ENCODE results near the gene CADM1.

Gene CADM1

DNA sequence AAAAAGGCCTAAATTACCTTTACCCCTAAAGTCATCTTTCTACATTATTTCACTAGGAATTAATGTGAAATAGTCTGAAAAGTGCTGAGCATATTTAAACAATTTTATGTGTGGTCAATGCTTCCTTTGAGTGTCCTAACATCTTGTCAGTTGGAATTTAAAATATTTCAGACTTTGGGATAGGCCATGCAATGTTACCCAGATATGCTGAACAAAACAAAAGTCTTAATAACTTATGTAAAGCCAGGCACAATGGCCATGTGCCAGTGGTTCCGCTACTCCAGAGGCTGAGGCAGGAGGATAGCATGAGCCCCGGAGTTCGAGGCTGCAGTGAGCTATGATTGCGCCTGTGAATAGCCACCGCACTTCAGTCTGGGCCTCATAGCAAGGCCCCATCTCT lies 137.4 kb downstream of the CADM1 start:
- Histone ChIP-seq H3K4me2 (no peak overlapping the region), H3K36me3 (ENCODE audit: insufficient read depth) (no peaks in the 10 kb centered on the region), H3K27me3 (ENCODE audit: insufficient read depth, low read depth) (no peaks in the 10 kb centered on the region), H3K4me1 (ENCODE audit: low read depth, poor library complexity, severe bottlenecking) (no peaks in the 10 kb centered on the region), H3K9ac (no peak overlapping the region), H3K79me2 (ENCODE audit: insufficient read depth, low read depth) (no peaks in the 10 kb centered on the region), H3K27ac (no peak overlapping the region), H2AFZ (ENCODE audit: low read depth) (no peak overlapping the region), H4K20me1 (ENCODE audit: insufficient read depth) (no peaks in the 10 kb centered on the region), H3K4me3 (IDR thresholded peaks at IDR 0.05; ENCODE audit: insufficient read depth, low read depth, low read length) (no peak overlapping the region)
- TF ChIP-seq, protein P1, sequence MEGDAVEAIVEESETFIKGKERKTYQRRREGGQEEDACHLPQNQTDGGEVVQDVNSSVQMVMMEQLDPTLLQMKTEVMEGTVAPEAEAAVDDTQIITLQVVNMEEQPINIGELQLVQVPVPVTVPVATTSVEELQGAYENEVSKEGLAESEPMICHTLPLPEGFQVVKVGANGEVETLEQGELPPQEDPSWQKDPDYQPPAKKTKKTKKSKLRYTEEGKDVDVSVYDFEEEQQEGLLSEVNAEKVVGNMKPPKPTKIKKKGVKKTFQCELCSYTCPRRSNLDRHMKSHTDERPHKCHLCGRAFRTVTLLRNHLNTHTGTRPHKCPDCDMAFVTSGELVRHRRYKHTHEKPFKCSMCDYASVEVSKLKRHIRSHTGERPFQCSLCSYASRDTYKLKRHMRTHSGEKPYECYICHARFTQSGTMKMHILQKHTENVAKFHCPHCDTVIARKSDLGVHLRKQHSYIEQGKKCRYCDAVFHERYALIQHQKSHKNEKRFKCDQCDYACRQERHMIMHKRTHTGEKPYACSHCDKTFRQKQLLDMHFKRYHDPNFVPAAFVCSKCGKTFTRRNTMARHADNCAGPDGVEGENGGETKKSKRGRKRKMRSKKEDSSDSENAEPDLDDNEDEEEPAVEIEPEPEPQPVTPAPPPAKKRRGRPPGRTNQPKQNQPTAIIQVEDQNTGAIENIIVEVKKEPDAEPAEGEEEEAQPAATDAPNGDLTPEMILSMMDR (conservative IDR thresholded peaks at IDR 0.05; ENCODE audit: low read depth, low read length) = no peak

DNA sequence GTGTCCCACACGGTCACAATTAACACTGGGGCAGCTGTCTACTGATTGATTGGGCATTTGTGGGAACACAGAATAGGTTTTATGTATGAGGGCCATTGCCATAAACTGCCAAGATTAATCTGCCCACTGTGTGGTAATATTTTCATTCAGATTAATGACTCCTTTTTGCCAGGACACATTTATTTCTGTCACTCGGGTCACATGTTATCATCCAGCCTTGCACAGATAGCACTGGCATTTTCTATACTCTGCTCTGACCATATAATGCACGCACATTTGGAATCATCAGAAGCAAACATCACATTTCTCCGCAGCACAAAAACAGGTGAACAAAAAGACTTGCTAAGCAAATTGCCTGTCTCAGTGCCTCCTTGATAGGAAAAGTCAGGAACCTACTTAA lies 138.3 kb downstream of the CADM1 start:
- Histone ChIP-seq H3K9ac (no peak overlapping the region), H3K4me1 (ENCODE audit: low read depth, poor library complexity, severe bottlenecking) (no peaks in the 10 kb centered on the region), H3K36me3 (ENCODE audit: insufficient read depth) (no peaks in the 10 kb centered on the region), H3K79me2 (ENCODE audit: insufficient read depth, low read depth) (no peaks in the 10 kb centered on the region), H3K27me3 (ENCODE audit: insufficient read depth, low read depth) (no peaks in the 10 kb centered on the region), H3K4me3 (IDR thresholded peaks at IDR 0.05; ENCODE audit: insufficient read depth, low read depth, low read length) (no peak overlapping the region), H4K20me1 (ENCODE audit: insufficient read depth) (no peaks in the 10 kb centered on the region), H3K27ac (no peak overlapping the region), H2AFZ (ENCODE audit: low read depth) (no peak overlapping the region), H3K4me2 (no peak overlapping the region)
- TF ChIP-seq, protein P1 (conservative IDR thresholded peaks at IDR 0.05; ENCODE audit: low read depth, low read length) = no peak

DNA sequence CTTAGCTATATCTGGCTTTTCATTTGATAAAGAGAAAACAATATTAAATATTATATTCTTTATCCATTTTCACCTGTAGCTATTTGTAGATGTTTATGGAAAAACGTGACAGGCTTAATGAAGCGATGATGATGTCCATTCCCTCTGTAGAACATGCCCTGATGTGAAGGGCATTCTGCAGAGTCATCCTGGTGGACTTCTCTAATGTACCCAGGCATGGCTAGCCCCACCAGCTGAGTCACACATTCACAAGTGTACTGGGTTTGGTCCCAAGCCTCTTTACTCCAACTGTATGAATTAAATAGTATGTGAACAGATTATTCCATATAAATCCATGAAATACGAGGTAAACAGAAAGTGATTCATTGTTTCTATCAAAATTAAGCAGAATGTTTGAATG lies 139.3 kb downstream of the CADM1 start:
- Histone ChIP-seq H4K20me1 (ENCODE audit: insufficient read depth) (no peaks in the 10 kb centered on the region), H3K4me1 (ENCODE audit: low read depth, poor library complexity, severe bottlenecking) (no peaks in the 10 kb centered on the region), H2AFZ (ENCODE audit: low read depth) (no peak overlapping the region), H3K4me2 (no peak overlapping the region), H3K36me3 (ENCODE audit: insufficient read depth) (no peaks in the 10 kb centered on the region), H3K27ac (no peak overlapping the region), H3K4me3 (IDR thresholded peaks at IDR 0.05; ENCODE audit: insufficient read depth, low read depth, low read length) (no peak overlapping the region), H3K79me2 (ENCODE audit: insufficient read depth, low read depth) (no peaks in the 10 kb centered on the region), H3K9ac (no peak overlapping the region), H3K27me3 (ENCODE audit: insufficient read depth, low read depth) (no peaks in the 10 kb centered on the region)
- TF ChIP-seq, protein P1 (conservative IDR thresholded peaks at IDR 0.05; ENCODE audit: low read depth, low read length) = no peak

DNA sequence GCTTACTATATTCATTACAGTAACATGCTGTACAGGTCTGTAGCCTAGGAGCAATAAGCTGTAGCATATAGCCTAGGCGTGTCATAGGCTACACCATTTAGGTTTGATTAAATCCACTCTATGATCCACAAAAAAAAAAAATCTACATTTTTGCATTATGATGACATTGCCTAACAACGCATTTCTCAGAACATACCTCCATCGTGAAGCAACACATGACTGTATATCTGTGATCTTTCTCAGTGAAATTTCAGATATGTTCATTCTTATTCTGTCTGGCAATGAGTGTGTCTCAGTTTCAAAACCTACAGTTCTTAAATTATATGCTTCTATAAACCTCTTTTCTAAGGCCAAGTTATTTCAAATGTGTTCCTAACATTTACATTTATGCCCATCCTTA lies 140.3 kb downstream of the CADM1 start:
- TF ChIP-seq, protein P1 (conservative IDR thresholded peaks at IDR 0.05; ENCODE audit: low read depth, low read length) = no peak
- no peaks in the 10 kb centered on the region for H3K79me2 ChIP-seq (ENCODE audit: insufficient read depth, low read depth)

More for the DNA sequence above, 140.3 kb downstream of the CADM1 start:
- Histone ChIP-seq H3K9ac (no peak overlapping the region), H3K36me3 (ENCODE audit: insufficient read depth) (no peaks in the 10 kb centered on the region), H3K4me2 (no peak overlapping the region), H2AFZ (ENCODE audit: low read depth) (no peak overlapping the region), H3K4me1 (ENCODE audit: low read depth, poor library complexity, severe bottlenecking) (no peaks in the 10 kb centered on the region), H3K27me3 (ENCODE audit: insufficient read depth, low read depth) (no peaks in the 10 kb centered on the region), H3K4me3 (IDR thresholded peaks at IDR 0.05; ENCODE audit: insufficient read depth, low read depth, low read length) (no peak overlapping the region), H4K20me1 (ENCODE audit: insufficient read depth) (no peaks in the 10 kb centered on the region), H3K27ac (no peak overlapping the region)
